OCI-M2 (cell line): ENCODE results near the gene POLR3F.
"Not testable (repeated sequence)": the region's sequence is repeated elsewhere in the genome, so short reads cannot be mapped to it uniquely, and the experiment has no call there.

Source experiments
- DNase-seq: peaks from one replicate; lab custom pipeline; 2025; ENCODE audit not compliant: unreplicated experiment; lab: John Stamatoyannopoulos, UW

Gene POLR3F

DNA sequence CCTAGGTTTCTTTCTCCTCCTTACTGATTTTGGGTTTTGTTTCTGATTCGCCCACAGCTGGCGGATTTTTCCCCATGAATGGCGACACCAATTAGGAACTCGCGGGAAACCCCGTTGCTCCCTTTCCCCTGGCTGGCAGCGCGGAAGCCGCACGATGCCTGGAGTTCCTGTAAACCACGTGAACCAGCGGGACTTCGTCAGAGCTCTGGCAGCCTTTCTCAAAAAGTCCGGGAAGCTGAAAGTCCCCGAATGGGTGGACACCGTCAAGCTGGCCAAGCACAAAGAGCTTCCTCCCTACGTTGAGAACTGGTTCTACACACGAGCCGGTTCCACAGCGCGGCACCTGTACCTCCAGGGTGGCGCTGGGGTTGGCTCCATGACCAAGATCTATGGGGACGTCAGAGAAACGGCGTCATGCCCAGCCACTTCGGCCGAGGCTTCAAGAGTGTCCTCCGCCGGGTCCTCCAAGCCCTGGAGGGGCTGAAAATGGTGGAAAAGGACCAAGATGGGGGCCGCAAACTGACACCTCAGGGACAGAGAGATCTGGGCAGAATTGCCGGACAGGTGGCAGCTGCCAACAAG lies 37.4 kb downstream of the POLR3F start:
- no peak for DNase-seq

DNA sequence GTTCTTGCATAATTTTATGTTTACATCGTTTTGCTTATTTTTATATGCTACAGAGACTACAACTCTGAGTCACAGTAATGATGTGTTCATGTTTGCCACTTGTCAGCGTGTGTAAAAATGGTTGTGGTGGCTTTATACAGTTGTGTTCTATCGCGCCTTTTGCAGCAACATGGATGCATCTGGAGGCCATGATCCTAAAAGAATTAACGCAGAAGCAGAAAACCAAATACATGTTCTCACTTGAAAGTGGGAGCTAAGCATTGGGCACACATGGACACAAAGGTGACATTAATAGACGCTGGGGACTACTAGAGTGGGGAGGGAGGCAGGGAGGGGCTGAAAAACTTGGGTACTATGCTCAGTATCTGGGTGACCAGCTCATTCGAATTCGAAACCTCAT lies 39.6 kb downstream of the POLR3F start:
- DNase-seq = no peak

DNA sequence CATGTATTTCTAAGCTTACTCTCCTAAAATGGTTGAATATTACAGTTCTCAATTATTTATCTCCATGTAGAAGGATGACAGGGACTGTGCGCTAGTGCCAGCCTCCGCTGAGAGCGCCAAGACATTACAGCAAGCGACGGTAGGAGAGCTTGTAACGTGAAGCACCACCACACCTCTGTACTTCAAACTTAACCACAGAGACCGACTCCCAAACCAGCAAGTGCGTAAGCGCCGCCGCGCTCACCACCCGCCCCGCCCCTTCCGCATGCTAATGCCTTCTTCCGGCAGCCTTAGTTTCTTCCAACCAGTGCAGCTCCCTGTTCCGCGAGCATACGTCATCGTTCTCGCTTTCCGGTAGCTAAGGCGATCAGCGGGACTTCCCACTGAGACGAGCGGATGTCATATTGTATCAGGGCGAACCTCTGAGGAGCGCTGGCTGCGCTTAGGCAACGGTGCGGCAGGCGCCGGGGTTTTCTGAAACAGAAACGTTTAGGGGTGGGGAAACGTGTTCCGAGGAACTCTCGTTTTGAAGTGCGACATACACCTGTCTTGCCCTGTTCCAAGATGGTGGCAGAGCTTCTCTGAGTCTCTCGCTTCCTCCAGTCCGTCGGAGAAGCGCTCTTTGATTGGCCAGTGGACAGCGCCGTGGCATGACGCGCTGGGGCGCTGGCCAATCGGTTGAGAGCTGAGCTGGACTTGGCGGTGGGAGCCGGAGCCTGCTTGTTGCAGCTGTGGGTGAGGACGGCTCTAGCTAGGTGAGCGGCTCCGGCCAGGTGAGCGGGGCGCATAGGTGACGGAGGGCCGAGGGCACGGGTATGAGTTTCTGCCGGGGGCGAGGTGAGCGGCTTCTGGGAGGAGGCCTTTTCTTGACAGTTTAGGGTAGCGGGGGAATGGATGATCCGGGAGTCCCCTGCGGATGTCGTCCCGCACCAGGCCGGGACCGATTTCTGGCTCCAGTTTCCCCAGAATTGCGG lies 40.3 kb downstream of the POLR3F start, which contains the start of gene SEC23B:
Gene SEC23B, plus strand, starts transcription at position 723 of the 974 bp plus-strand sequence. CDS start 2,896 bp downstream, outside the sequence.
- DNase-seq = peak; percentile 97

DNA sequence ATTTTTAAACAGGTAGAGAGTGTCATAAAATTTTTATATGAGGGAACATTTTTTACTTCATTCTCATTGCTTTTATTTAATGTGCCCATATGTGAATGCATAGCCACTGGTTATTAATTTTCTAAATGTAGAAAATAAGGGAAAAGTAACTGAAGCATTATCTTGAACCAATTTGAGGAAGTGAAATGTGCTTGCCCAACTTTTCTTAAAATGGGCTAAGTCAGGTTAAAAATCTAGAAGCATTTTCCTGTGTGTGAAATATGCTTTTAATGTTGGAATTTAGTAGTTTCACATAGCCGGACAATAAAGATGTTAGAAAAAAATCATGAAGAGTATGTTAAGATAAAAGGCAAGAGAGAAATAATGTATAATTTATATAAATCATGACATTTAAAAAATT lies 44.4 kb downstream of the POLR3F start:
- DNase-seq = no peak

DNA sequence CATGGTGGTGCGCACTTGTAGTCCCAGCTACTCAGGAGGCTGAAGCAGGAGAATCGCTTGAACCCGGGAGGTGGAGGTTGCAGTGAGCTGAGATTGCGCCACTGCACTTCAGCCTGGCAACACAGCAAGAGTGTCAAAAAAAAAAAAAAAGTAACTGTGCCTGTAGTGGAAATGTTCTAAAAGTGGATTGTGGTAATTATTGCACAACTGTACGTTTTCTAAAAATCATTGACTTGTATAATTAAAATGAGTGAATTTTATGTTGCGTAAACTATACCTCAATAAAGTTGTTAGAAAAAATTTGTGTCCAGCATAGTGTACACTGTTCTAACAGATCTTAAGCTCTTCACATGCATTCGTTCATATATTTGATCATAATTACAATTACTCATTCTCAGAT lies 46.0 kb downstream of the POLR3F start:
- no peak for DNase-seq

DNA sequence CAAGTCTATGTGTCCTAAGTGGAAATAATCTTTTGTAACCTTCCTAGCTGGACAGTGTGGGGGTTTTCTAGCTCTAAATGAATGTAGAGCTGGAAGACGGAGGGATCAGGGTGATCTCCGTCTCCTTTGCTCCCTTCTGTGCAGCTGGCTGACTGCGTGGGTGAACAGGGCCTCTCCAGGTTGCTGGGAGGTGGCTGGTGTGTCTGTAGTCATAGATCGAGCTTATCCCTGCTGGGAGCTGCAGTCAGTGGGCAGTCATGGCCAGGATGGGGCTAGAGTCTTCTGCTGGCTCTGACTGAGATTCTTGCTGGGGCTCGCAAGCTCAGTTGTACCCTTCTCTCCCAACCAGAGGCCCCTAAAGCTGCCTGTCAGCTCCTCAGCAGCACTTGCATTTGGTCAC lies 46.9 kb downstream of the POLR3F start:
- DNase-seq = no peak

DNA sequence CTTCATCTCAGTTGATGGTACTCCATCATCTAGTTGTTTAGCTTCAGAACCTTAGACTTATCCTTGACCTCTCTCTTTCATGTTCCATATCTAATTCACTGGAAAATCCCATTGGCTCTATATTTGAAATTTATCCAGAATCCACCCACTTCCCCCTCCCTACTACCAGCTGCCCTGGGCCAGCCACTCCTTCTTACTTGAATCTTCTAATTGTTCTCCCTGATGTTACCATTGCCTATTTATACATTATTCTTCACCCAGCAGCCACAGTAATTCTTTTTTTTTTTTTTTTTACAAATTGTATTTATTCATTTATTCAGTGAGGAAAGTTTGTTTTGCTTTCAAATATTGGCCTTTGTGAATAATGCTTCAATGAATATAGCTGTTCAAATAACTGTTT lies 48.8 kb downstream of the POLR3F start:
- no peak for DNase-seq

DNA sequence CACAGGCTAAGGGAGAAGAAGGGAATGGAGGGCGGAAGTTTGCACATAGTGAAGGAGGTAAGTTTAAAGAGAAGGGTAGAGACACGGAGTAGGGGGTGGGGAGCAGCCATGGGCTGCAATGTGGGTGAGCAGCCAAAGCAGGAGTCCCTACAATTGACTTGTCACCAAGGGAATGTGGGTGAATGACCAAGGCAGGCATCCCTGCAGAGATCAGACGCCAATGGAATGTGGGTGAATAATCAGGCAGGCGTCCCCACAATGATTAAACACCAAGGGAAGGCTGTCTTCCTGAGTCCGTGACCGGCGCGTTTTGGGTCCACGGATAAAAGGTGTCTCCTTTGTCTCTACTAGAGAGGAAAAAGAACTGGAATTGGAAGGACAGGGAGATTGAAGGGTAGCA lies 54.9 kb downstream of the POLR3F start:
- DNase-seq = not testable (repeated sequence)

DNA sequence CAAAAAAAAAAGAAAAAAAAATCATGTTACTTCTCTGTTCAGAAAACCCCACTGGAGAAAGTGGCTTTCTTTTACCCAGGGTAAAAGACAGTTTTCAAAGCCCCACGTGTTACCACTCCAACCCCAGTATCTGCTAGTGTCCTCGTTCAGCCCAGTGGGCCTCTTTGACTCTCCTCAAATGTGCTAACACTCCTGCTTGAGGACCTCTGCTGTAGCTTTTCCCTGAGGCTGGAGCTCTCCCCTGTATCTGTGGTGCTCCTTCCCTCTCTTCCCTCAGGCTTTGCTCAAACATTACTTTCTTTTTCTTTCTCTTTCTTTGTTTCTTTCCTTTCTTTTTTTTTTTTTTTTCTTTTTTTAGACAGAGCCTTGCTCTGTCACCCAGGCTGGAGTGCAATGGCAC lies 55.9 kb downstream of the POLR3F start:
- DNase-seq = no peak

DNA sequence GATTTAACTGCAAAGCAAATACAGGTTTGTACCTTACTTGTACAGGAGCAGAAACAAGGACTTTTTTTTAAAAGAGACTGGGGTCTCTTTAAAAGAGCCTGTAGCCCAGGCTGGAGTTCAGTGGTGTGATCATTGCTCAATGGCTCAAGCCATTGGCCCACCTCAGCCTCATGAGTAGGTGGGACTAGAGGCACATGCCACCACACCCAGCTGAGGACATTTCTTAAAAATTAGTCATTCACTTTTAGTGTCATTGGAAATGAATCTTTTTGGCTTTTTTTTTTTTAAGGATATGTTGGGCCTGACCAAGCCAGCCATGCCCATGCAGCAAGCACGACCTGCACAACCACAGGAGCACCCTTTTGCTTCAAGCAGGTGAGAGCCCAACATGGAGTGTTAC lies 57.5 kb downstream of the POLR3F start:
- no peak for DNase-seq

DNA sequence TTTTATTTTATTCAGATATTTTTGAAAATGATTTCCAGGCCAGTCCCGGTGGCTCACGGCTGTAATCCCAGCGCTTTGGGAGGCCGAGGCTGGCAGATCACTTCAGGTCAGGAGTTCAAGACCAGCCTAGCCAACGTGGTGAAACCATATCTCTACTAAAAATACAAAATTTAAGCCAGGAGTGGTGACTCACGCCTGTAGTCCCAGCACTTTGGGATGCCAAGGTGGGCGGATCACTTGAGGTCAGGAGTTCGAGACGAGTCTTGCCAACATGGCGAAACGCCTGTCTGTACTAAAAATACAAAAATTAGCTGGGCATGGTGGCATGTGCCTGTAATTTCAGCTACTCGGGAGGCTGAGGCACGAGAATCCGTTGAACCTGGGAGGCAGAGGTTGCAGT lies 59.6 kb downstream of the POLR3F start:
- not testable (repeated sequence) for DNase-seq

DNA sequence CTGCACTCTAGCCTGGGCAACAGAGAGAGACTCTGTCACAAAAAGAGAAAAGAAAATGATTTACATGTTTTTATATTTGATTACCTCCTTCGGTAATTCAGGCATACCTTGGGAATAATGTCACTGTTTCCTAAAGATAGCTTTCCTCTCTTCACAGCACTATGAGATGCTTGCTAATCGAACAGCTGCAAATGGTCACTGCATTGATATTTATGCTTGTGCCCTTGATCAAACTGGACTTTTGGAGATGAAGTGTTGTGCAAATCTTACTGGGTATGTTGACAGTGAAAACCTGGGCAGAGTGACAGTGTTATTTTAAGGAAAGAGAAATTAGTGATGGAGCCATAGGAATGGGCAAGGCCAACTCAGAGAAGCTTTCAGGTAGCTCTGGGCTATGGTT lies 60.1 kb downstream of the POLR3F start:
- DNase-seq = no peak

DNA sequence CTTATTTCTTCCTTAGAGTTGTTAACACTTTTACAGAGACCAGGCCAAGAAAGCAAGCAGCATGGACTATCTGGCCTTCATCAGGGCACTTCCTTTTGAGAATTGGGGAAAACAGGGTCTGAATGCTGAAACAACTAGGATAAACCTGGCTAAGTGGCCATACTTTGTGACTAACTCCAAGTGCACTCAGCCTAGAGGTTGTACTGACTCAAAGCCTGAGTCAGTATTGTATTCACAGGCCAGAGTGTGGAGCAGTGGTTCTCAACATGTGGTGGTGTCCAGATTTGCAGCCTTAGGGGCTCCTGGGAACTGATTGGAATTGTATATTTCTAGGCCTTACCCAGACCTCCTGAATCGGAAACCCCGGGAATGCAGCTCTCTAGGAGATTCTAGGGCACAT lies 60.6 kb downstream of the POLR3F start:
- no peak for DNase-seq

DNA sequence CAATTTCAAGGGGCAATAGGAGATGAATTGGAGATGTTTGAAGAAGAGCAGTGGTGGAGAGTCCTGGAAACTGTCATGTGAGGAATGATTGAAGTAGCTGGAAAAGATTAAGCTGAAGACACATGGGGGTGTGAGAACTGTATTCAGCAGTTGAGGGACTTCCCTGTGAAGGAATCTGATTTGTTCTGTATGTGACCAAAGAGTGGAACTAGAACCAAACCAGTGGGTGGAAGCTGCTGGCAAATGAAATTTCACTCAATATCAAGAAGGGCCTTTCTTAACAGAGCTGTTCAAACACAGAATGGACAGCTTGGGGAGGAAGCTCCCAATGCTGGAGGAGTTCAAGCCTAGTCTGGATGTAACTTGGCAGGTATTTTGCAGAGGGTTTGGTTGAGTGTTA lies 61.9 kb downstream of the POLR3F start:
- no peak for DNase-seq

DNA sequence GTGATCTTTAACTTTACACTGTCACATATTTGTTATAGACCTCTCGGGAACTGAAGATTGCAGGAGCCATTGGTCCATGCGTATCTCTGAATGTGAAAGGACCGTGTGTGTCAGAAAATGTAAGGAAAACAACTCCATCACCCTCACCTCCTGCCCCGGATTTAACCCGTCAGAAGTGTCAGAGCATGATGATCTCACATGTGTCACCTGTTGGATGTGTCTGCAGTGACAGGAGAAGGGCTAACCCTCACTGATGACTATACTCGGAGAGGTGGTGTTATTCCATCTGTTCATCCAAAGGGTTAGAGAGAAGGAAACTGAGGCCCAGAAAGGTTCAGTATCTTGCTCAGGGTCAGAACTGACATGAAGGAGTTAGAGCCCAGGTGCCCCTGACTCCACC lies 65.4 kb downstream of the POLR3F start:
- DNase-seq = no peak

DNA sequence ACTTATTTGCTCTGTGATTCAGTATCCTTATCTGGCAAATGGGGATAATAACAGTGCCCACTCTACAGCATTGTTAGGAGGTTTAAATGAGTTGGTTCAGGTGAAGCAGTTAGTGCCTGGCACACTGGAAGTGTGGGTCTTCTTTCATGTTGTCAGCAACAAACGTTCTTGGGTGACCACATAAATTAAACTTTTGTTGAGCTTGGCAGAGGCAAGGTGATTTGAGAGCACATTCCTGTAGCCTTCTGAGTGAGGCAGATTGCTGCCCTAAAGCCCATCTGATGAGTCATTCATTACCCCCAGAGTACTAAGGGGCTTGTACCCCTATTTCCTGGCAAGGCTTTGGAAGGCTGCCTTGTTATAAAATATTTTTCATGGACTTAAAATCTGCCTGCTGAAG lies 66.3 kb downstream of the POLR3F start:
- DNase-seq = no peak

DNA sequence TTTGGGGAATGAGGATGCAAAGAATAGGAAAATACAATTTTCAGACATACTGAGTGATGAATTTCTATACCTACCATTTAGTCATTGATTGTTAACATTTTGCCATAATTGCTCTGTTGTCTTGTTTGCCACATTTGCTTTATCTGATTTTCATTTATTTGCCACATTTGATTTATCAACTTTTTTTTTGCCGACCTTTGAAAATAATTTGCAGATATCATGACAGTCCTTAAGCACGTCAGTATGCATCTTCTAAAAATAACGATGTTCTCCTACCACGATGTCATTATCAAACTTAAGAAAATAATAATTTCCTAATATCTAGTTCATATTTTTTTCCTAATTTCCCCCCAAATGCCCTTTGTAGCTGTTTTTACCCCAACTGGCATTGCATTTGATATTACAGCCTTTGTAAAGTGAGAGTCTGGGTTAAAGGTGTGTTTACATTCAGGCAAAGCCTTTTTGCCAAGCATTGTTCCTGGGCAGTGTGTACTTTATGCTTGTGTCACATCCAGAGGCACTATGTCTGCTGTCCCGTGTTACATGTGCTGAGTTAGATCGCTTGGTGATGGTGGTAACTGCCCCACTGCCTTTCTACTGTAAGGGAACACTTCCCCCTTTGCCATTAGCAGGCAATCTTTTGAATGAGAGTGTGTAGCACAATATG lies 66.9 kb downstream of the POLR3F start:
- no peak for DNase-seq
